ENCODE results near the gene MLANA.

DNA sequence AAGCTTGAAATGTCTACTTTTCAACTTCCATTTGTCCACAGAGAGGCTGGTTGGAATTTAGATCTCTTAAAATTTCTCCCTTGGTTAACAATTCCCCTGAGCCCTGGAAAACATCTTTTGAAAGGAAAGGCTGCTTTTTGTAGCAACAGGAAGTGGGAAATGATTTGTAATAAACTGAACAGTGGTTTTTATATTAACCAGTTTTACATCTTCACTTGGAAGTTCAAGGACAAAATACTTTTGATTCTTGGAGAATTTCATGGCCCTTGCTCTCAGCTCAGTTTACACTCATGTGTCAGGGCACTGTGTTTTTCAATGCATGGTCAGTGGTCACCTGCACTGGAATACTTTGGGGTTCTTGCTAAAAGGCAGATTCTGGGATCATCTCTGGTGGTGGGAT, 9.9 kb downstream of the MLANA start:
- no peak for TF ChIP-seq POLR2A (IDR thresholded peaks at IDR 0.05)
- TF ChIP-seq, protein P1, sequence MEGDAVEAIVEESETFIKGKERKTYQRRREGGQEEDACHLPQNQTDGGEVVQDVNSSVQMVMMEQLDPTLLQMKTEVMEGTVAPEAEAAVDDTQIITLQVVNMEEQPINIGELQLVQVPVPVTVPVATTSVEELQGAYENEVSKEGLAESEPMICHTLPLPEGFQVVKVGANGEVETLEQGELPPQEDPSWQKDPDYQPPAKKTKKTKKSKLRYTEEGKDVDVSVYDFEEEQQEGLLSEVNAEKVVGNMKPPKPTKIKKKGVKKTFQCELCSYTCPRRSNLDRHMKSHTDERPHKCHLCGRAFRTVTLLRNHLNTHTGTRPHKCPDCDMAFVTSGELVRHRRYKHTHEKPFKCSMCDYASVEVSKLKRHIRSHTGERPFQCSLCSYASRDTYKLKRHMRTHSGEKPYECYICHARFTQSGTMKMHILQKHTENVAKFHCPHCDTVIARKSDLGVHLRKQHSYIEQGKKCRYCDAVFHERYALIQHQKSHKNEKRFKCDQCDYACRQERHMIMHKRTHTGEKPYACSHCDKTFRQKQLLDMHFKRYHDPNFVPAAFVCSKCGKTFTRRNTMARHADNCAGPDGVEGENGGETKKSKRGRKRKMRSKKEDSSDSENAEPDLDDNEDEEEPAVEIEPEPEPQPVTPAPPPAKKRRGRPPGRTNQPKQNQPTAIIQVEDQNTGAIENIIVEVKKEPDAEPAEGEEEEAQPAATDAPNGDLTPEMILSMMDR (IDR thresholded peaks at IDR 0.05) = no peak

Data from lower leg skin (tissue), 3 donors.